ENCODE results near the gene PLET1. TPM values are rescaled to one million over a fixed set of nuclear protein-coding genes. Genes with fewer than 3 reads are reported as not detected.
A peak's percentile ranks its signal among the peaks of the same experiment; 100 is the strongest.

PLET1 gene
- polyA plus RNA-seq, 1 donor (not counting 4 experiments of a cell fraction or from before 2014, with no cell fraction given): not detected

GRCh38 chr11:112227471-112227870, 33.2 kb downstream of the PLET1 start:
- peaks cover 9 to 18% of the 10 kb centered on the region in 2 experiments for H3K36me3 ChIP-seq (ENCODE audit: control insufficient read depth in 2 of 2, extremely low read depth in 1 of 2, insufficient read depth in 2 of 2, low read length in 2 of 2)
- H3K9me3 ChIP-seq (ENCODE audit: control insufficient read depth, low read depth, low read length): no peaks in the 10 kb centered on the region
- peak overlapping the region; percentile 96 for H3K4me2 ChIP-seq (ENCODE audit: control insufficient read depth, extremely low read depth, insufficient read depth, low read depth, low read length)
- no peak overlapping the region for H2AFZ ChIP-seq (ENCODE audit: control insufficient read depth, low read length)
- H3K27ac ChIP-seq (ENCODE audit: control insufficient read depth, insufficient read depth, low read length): peak overlapping the region; percentile 97
- dilution Hi-C loops (cut with MboI; ENCODE audit: extremely low pct_ligation_motif_present, low sequenced_read_pairs): no loop called here
- H3K79me2 ChIP-seq (ENCODE audit: control insufficient read depth, insufficient read depth, low read length): peaks cover 37% of the 10 kb centered on the region
- peak overlapping the region; percentile 62 to 99 (median 97) for H3K4me3 ChIP-seq (ENCODE audit: control insufficient read depth in 2 of 3, extremely low read depth in 1 of 3, insufficient read depth in 2 of 3, low read depth in 1 of 3, low read length in 3 of 3)
- TF ChIP-seq CTCF (optimal IDR thresholded peaks at IDR 0.05 in 1 of 3, IDR thresholded peaks at IDR 0.05 in 1 of 3, conservative IDR thresholded peaks at IDR 0.05 in 1 of 3; ENCODE audit: extremely low read depth in 1 of 3, insufficient read depth in 2 of 3, low read length in 3 of 3) (no peak), EZH2 (IDR thresholded peaks at IDR 0.05; ENCODE audit: low read length) (no peak)
- H4K20me1 ChIP-seq (ENCODE audit: control insufficient read depth, extremely low read depth, insufficient read depth, low read length): no peaks in the 10 kb centered on the region
- FAIRE-seq (no peak), DNase-seq (ENCODE audit: low read depth, low spot score) (no peak)
- H3K9me1 ChIP-seq (ENCODE audit: control insufficient read depth, extremely low read depth, insufficient read depth, low read length): peaks cover 2% of the 10 kb centered on the region
- H3K27me3 ChIP-seq (ENCODE audit: control insufficient read depth, extremely low read depth, insufficient read depth, low read length): no peaks in the 10 kb centered on the region
- H3K4me1 ChIP-seq (ENCODE audit: control insufficient read depth, extremely low read depth, insufficient read depth, low read length): peaks cover 15% of the 10 kb centered on the region
- H3K9ac ChIP-seq (ENCODE audit: control insufficient read depth, extremely low read depth, insufficient read depth, low read length): peak overlapping the region; percentile 93

- H3K9ac ChIP-seq (ENCODE audit: control insufficient read depth, extremely low read depth, insufficient read depth, low read length): peak overlapping the region; percentile 93
- peak overlapping the region; percentile 96 for H3K4me2 ChIP-seq (ENCODE audit: control insufficient read depth, extremely low read depth, insufficient read depth, low read depth, low read length)
- peak overlapping the region; percentile 100 for H2AFZ ChIP-seq (ENCODE audit: control insufficient read depth, low read length)
- no peaks in the 10 kb centered on the region for H3K27me3 ChIP-seq (ENCODE audit: control insufficient read depth, extremely low read depth, insufficient read depth, low read length)
- H3K9me3 ChIP-seq (ENCODE audit: control insufficient read depth, low read depth, low read length): no peaks in the 10 kb centered on the region
- DNase-seq (ENCODE audit: low read depth, low spot score) (no peak), FAIRE-seq (no peak)
- peak overlapping the region; percentile 62 to 99 (median 97) for H3K4me3 ChIP-seq (ENCODE audit: control insufficient read depth in 2 of 3, extremely low read depth in 1 of 3, insufficient read depth in 2 of 3, low read depth in 1 of 3, low read length in 3 of 3)
- dilution Hi-C loops (cut with MboI; ENCODE audit: extremely low pct_ligation_motif_present, low sequenced_read_pairs): no loop called here
- peaks cover 2% of the 10 kb centered on the region for H3K9me1 ChIP-seq (ENCODE audit: control insufficient read depth, extremely low read depth, insufficient read depth, low read length)
- no peaks in the 10 kb centered on the region for H4K20me1 ChIP-seq (ENCODE audit: control insufficient read depth, extremely low read depth, insufficient read depth, low read length)
- peaks cover 8 to 18% of the 10 kb centered on the region in 2 experiments for H3K36me3 ChIP-seq (ENCODE audit: control insufficient read depth in 2 of 2, extremely low read depth in 1 of 2, insufficient read depth in 2 of 2, low read length in 2 of 2)
- H3K27ac ChIP-seq (ENCODE audit: control insufficient read depth, insufficient read depth, low read length): peak overlapping the region; percentile 97
- peaks cover 21% of the 10 kb centered on the region for H3K4me1 ChIP-seq (ENCODE audit: control insufficient read depth, extremely low read depth, insufficient read depth, low read length)
- H3K79me2 ChIP-seq (ENCODE audit: control insufficient read depth, insufficient read depth, low read length): peaks cover 37% of the 10 kb centered on the region
- peak in 1 of 3 experiments; percentile 25 for TF ChIP-seq CTCF (optimal IDR thresholded peaks at IDR 0.05 in 1 of 3, IDR thresholded peaks at IDR 0.05 in 1 of 3, conservative IDR thresholded peaks at IDR 0.05 in 1 of 3; ENCODE audit: extremely low read depth in 1 of 3, insufficient read depth in 2 of 3, low read length in 3 of 3)
- TF ChIP-seq EZH2 (IDR thresholded peaks at IDR 0.05; ENCODE audit: low read length): no peak
These were observed 33.7 kb downstream of the PLET1 start for GRCh38 chr11:112226831-112227401.

Data from keratinocyte (primary cell).